NB4 (cell line): ENCODE measurements around the gene CASZ1.

Experiments used
- POLR2A ChIP-seq: IDR thresholded peaks from 2 replicates; pipeline ENCODE4 v1.6.1; 2011; ENCODE audit warnings: mild to moderate bottlenecking; ENCODE audit not compliant: insufficient read length; ENCODE audit errors: extremely low read depth
- TF ChIP-seq, protein P1 (sequence below): IDR thresholded peaks from one replicate; pipeline ENCODE4 v1.5.1; 2012; ENCODE audit warnings: low read depth, low read length

DNA sequence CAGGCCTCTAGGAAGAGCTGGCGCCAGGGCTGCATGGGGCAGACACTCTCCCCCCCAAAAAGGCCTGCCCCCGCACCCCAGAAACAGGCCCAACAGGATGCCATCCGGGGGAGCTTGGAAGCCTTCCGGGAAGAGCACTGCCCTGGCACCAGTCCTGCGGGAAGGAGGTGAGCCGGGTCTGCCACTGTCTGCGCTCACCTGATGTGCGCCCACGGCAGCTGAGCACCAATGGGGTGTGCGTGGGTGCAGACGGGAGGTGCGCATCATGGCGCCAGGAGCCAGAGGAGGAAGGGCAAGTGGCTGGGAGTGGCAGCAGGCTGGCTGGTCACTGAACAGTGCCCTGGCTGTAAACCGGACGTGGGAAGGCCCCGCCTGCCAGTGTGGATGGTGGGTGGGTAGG lies 73.6 kb downstream of the CASZ1 start:
- TF ChIP-seq, protein P1, sequence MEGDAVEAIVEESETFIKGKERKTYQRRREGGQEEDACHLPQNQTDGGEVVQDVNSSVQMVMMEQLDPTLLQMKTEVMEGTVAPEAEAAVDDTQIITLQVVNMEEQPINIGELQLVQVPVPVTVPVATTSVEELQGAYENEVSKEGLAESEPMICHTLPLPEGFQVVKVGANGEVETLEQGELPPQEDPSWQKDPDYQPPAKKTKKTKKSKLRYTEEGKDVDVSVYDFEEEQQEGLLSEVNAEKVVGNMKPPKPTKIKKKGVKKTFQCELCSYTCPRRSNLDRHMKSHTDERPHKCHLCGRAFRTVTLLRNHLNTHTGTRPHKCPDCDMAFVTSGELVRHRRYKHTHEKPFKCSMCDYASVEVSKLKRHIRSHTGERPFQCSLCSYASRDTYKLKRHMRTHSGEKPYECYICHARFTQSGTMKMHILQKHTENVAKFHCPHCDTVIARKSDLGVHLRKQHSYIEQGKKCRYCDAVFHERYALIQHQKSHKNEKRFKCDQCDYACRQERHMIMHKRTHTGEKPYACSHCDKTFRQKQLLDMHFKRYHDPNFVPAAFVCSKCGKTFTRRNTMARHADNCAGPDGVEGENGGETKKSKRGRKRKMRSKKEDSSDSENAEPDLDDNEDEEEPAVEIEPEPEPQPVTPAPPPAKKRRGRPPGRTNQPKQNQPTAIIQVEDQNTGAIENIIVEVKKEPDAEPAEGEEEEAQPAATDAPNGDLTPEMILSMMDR = no peak
- no peak for TF ChIP-seq POLR2A
